Globus pallidus (tissue), 1 donor: Measurements from ENCODE around the gene PGAM2.
"Not testable (repeated sequence)": the region's sequence is repeated elsewhere in the genome, so short reads cannot be mapped to it uniquely, and the experiment has no call there.

Experiments
- DNase-seq: peaks from one replicate; pipeline ENCODE4 v3.0.0-alpha.2; 2015; ENCODE audit warnings: low spot score

The PGAM2 gene

GRCh38 chr7:44050121-44050914 is 15.0 kb downstream of the PGAM2 start:
- DNase-seq: no peak

- DNase-seq: no peak
Observed at GRCh38 chr7:44048031-44048795, 17.2 kb downstream of the PGAM2 start.

GRCh38 chr7:44046321-44047061 is 18.9 kb downstream of the PGAM2 start:
- DNase-seq: no peak

GRCh38 chr7:44045226-44046014 is 19.9 kb downstream of the PGAM2 start:
- no peak for DNase-seq

GRCh38 chr7:44044315-44045225 is 20.8 kb downstream of the PGAM2 start, which contains the start of gene DBNL:
Gene DBNL (plus strand): TSS chr7:44044702. CDS start chr7:44044738, 36 bp downstream.
- DNase-seq: peak; percentile 92

- no peak for DNase-seq
Observed at GRCh38 chr7:44043902-44044301, 21.5 kb downstream of the PGAM2 start.

GRCh38 chr7:44042221-44042620 is 23.1 kb downstream of the PGAM2 start:
- DNase-seq: no peak

- DNase-seq: not testable (repeated sequence)
Observed at GRCh38 chr7:44040493-44040891, 24.9 kb downstream of the PGAM2 start.

- DNase-seq: not testable (repeated sequence)
Observed at GRCh38 chr7:44039800-44040492, 25.4 kb downstream of the PGAM2 start.

- DNase-seq: peak; percentile 90
Observed at GRCh38 chr7:44038961-44039558, 26.3 kb downstream of the PGAM2 start.

- DNase-seq: not testable (repeated sequence)
Observed at GRCh38 chr7:44038553-44038952, 26.8 kb downstream of the PGAM2 start.

GRCh38 chr7:44037951-44038350 is 27.4 kb downstream of the PGAM2 start:
- not testable (repeated sequence) for DNase-seq

- not testable (repeated sequence) for DNase-seq
Observed at GRCh38 chr7:44036364-44036763, 29.0 kb downstream of the PGAM2 start.

- not testable (repeated sequence) for DNase-seq
Observed at GRCh38 chr7:44033971-44034844, 31.2 kb downstream of the PGAM2 start.

- not testable (repeated sequence) for DNase-seq
Observed at GRCh38 chr7:44032031-44032430, 33.3 kb downstream of the PGAM2 start.

- DNase-seq: not testable (repeated sequence)
Observed at GRCh38 chr7:44031319-44031718, 34.0 kb downstream of the PGAM2 start.

GRCh38 chr7:44030029-44030428 is 35.3 kb downstream of the PGAM2 start:
- DNase-seq: not testable (repeated sequence)

- DNase-seq: not testable (repeated sequence)
Observed at GRCh38 chr7:44029433-44029832, 35.9 kb downstream of the PGAM2 start.
